AG10803 (cell line): Measurements from ENCODE around the gene ATF2.

Source experiments
- DNase-seq: peaks from one replicate; pipeline ENCODE4 v3.0.0; 2010; ENCODE audit warnings: low read depth
- H3K4me3 ChIP-seq: 2 replicates; pipeline ENCODE4 v1.5.1; 2011; ENCODE audit warnings: mild to moderate bottlenecking, low read length, control low read depth
- CTCF ChIP-seq: conservative IDR thresholded peaks from 2 replicates; pipeline ENCODE4 v1.5.1; 2011; ENCODE audit warnings: mild to moderate bottlenecking, low read length, control low read depth, inconsistent platforms

Gene ATF2

DNA sequence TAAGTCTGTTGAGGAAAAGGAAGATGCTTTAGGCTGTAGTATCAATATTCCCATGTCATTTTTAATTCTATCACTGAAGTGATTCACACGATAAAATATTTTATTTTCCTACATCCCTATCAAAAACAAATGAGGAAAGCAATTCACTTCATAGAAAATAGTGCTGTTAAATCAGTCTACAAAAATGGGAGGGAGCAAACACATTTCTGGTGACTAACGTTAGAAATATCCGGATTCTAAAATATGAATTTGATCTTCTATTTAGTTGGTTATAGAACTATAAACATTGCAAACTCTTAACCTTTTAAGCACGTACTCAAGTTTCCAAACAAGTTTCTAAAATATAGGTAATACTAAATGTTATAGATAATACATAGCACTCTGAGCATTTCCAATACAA, 20.8 kb downstream of the ATF2 start:
- no peak for TF ChIP-seq CTCF
- DNase-seq: peak; percentile 12
- no peak overlapping the region for H3K4me3 ChIP-seq

DNA sequence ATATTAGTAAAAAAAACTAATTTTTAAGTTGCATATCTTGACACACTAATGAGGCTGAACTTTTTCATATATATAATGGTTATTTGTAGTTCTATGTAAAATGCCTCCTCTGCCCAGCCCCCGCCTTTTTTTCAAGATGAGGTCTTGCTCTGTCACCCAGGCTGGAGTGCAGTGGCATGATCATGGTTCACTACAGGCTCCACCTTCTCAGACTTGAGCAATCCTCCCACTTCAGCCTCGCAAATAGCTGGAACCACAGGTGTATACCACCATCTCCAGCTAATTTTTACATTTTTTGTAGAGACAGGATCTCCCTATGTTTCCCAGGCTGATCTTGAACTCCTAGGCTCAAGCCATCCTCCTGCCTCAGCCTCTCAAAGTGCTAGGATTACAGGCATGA, 24.3 kb downstream of the ATF2 start:
- no peak overlapping the region for H3K4me3 ChIP-seq
- no peak for DNase-seq
- TF ChIP-seq CTCF: no peak

GRCh38 chr2:175143191-175143590, 24.8 kb downstream of the ATF2 start:
- no peak for TF ChIP-seq CTCF
- DNase-seq: no peak
- no peak overlapping the region for H3K4me3 ChIP-seq

- TF ChIP-seq CTCF: no peak
- H3K4me3 ChIP-seq: no peak overlapping the region
- DNase-seq: no peak
These were observed 27.7 kb downstream of the ATF2 start for GRCh38 chr2:175140332-175140731.

DNA sequence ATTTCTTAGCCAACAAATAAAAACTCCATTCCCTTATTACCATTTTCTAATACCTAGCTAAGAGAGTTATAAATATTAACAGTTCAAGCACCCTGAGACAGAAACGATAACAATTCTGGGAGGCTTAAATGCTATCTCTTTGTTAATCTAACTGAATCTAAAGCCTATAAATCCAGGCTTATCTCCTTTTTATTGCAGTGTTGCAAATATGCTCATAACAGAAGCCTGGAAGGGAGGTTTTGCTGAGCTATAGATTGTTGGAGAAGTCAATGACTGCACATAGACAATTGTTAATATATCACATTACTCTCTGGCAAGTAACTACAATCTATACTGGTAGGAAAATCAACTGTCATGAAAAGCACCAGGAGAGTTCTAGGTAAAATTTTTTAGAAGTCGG, 30.2 kb downstream of the ATF2 start:
- TF ChIP-seq CTCF: no peak
- DNase-seq: no peak
- H3K4me3 ChIP-seq: no peak overlapping the region

GRCh38 chr2:175136334-175137215, 31.4 kb downstream of the ATF2 start:
- H3K4me3 ChIP-seq: no peak overlapping the region
- DNase-seq: no peak
- no peak for TF ChIP-seq CTCF

GRCh38 chr2:175135862-175136261, 32.1 kb downstream of the ATF2 start:
- no peak for DNase-seq
- H3K4me3 ChIP-seq: no peak overlapping the region
- no peak for TF ChIP-seq CTCF
